NCI-H345 (cell line): ENCODE results near the gene CDH26.
"Not testable (repeated sequence)": the region's sequence is repeated elsewhere in the genome, so short reads cannot be mapped to it uniquely, and the experiment has no call there.

Source experiments
- DNase-seq: peaks from one replicate; lab custom pipeline; 2025; lab: John Stamatoyannopoulos, UW

The CDH26 gene

GRCh38 chr20:59940956-59941294, 17.3 kb upstream of the CDH26 start:
- no peak for DNase-seq

DNA sequence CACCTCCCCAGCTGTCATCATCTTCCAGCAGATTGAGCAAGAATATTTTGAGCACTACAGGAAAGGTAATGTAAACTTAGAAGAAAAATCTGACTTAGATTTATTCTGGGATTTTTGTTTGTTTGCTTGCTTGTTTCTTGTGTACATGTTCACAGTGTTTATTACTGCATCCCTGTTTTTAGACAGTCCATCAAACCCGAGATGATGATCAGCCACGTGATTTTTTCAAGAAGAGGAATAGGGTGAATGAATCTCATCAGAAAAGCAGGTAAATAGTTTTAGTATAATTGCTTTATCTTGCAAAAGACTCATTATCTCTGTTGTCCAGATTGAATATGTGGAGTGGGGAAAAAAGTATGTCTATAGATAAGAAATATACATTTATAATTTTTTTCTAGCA, 16.0 kb upstream of the CDH26 start:
- no peak for DNase-seq

- no peak for DNase-seq
These were observed 13.5 kb upstream of the CDH26 start for GRCh38 chr20:59944726-59945125.

DNA sequence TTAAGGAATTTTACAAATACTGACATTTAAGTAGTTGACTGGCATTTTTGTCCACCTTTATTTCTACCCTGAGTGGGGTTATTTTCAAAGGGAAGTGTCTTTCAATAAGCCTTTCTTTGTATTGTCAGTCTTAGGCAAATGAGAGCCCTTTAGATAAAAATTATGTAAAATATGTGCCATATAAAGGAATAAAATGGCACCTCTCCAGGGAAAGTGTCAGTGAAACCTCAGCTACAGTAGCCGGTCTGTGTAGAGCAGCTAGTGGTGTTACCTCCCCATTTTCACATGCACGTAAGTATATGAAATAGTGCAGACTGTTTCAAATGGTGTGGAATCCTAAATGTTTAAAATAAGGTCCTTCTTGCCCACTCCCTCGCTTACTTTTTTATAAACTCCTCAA, 13.0 kb upstream of the CDH26 start:
- no peak for DNase-seq

DNA sequence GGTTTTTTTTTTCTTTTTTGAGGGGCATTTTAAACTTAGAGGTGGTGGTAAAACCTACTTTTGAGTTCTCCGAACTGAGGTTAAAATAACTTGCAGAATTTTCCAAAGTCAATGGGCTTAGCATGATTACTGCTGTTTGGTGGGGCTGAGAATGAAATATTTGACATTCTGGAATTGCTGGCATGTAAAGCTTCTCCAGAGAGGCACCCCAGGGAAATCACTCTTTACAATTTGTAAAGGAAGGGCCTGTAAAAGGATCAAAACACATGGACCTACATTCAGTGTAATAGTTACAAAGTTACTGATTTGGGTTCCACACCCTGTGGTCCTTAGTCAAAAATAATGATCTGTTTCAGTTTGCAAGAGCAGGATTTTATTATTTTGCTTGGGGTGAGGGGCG, 12.5 kb upstream of the CDH26 start:
- DNase-seq, result no peak

DNA sequence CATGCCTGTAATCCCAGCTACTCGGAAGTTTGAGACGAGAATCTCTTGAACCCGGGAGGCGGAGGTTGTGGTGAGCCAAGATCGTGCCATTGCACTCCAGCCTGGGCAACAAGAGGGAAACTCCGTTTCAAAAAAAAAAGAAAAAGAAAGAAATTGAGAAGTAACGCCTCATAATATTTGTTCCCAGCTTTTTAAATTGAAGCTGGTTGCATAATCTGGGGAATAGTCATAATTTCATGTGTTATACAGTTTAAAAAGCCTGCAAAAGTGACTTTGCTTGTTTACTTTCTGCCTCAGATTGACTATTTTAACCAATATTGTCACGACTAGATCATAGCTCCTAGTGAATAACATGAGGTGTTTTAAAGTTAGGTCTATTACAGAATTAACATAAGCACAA, 10.8 kb upstream of the CDH26 start:
- DNase-seq, result no peak

DNA sequence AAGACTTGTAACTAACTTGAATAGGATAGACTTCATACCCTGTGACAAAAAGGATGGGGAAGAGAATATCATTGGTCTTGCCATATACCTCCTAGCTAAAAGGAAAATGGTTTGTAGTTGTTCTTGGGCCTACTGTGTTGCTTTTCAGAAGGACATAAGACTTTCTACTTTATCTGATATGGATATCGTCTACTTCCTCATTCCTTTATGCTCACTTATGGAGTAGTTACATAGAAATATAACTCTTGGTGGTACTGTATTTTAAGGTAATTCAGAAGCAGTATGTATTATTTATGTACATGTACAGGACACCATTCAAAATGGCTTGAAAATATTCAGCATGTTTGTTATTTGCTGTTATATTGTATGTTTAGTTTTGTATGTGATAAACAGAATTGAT, 10.0 kb upstream of the CDH26 start:
- no peak for DNase-seq

GRCh38 chr20:59948828-59949720, 9.1 kb upstream of the CDH26 start:
- peak; percentile 18 for DNase-seq

- no peak for DNase-seq
These were observed 8.3 kb upstream of the CDH26 start for GRCh38 chr20:59949911-59950310.

GRCh38 chr20:59954718-59955117, 3.5 kb upstream of the CDH26 start:
- DNase-seq, result no peak

GRCh38 chr20:59955131-59955796, 3.0 kb upstream of the CDH26 start:
- DNase-seq, result no peak

DNA sequence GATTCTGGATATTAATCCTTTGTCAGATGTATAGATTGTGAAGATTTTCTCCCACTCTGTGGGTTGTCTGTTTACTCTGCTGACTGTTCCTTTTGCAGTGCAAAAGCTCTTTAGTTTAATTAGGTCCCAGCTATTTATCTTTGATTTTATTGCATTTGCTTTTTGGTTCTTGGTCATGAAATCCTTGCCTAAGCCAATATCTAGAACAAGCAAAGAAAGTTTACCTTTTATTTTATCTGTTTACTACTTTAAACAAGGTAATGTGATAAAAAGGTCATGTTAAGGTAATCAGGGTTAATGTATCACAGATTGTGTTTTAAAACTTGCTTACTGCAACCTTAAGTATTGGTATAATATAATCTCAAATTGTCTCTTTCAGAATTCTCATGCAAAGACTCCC, 655 bp upstream of the CDH26 start:
- DNase-seq, result not testable (repeated sequence)

DNA sequence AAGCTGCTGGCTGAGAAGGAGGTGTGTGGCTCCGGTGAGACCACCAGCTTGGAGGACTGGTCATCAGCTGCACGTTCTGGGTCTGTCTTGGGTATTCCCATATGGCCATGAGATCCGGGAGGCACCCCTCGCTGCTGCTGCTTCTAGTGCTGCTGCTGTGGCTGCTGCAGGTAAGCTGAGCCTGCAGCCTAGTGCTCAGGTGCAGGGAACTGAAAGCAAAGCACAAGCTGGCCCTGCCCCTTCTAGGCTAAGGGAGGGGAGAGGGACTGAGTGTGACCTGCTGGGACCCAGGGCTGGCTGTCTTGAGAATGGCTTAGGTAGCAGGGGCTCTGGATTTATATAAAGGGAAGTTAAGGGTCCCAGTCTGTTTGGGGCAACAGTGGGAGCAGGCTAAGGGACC, 403 bp downstream of the CDH26 start:
- no peak for DNase-seq

DNA sequence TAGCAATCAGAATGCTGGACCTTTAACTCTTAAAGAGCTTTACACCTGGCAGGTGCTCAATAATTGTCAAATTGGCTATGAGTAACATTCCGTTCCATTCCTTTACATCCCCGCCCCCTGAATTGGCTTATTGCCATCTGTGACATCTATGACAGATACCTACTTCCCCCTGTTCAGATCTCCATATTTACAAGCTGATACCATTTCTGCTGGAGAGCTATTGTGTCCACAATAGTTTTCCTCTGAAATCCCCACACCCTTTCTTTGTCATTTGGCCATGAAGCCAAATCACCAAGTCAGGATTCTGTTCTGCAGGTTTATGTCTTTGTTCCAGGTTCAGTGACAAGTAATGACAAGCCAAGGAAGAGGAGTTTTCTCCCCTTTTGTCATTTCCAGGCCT, 3.2 kb downstream of the CDH26 start:
- DNase-seq, result no peak

DNA sequence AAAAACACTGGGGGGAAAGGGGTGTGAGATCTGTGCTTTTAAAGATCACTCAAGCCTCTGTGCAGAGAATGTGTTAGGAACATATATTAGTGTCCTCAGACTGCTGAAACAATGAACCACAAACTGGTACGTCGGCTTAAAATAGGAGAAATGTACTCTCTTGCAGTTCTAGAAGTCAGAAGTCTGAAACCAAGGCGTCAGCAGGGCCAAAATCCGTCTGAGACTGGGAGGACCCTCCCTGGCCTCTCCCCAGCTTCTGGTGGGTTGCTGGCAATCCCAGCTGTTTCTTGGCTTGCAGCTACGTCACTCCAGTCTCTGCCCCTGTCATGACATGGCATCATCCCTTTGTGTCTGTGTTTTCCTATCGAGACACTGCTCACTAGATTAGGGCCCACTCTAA, 3.9 kb downstream of the CDH26 start:
- DNase-seq, result no peak

DNA sequence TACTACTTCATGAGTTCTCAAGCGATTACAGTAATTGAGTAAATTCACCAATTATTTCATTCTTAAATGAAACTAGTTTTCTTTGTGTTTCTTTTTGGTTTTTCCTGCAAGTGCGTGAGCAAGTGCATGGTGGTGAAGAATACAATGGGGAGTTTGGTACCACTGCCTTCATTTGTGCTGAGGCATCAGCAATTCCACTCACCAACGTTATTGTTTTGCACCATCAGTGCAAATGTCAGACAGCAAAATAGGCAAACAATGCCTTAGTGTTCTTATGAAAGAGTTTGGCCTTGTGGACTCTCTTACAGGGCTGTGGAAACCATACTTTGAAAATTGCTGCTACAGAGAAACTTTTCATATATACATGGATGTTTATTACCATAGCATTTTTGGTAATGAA, 8.2 kb downstream of the CDH26 start:
- DNase-seq, result no peak

- no peak for DNase-seq
These were observed 13.2 kb downstream of the CDH26 start for GRCh38 chr20:59971428-59971827.

GRCh38 chr20:59972037-59972801, 14.0 kb downstream of the CDH26 start:
- DNase-seq, result no peak

DNA sequence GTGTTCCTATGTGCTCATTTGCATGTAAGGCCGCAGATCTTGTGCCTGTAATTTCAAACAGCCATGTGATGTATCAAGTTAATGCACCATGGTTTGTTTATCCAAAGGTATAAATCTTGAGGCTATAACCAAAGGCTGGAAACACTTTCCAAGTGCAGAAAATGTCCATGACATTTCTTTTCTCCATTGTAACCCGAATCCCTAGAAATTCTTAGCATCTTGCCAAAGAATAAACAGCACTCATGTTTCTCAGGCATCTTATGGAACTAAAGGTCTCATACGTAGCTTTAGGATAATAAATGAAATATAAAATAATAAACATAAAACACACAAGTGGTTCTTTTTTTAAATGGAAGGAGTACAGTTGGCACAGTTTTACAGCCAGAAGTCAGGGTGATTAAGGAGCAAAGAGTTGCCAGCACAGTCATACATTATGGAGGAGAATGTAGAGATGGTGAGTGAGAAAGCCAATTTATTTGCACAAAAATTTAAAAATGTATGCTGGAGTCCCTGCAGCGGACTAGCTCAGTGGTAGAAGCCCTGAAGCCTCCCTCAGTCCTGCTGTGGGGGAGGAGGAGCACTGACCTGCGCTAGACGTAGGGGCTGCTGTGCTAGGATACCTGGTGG, 18.0 kb downstream of the CDH26 start:
- no peak for DNase-seq

- DNase-seq, result no peak
These were observed 18.9 kb downstream of the CDH26 start for GRCh38 chr20:59977086-59977485.

GRCh38 chr20:59983076-59983475, 24.9 kb downstream of the CDH26 start:
- DNase-seq, result no peak

DNA sequence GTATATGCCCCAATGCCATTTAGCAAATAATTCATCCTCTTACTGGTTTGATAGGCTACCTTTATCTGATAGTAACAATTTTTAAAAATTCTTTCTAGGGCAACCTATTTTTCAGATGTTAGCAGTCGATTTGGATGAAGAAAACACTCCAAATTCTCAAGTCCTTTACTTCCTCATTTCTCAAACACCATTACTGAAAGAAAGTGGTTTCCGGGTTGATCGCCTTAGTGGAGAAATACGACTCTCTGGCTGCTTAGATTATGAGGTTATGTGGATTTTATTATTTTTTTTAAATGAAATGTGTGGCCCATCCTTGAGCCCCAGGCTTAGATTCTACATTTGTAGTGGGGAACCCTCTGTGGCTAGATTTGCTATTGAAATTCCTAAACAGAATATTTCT, 26.3 kb downstream of the CDH26 start:
- no peak for DNase-seq

DNA sequence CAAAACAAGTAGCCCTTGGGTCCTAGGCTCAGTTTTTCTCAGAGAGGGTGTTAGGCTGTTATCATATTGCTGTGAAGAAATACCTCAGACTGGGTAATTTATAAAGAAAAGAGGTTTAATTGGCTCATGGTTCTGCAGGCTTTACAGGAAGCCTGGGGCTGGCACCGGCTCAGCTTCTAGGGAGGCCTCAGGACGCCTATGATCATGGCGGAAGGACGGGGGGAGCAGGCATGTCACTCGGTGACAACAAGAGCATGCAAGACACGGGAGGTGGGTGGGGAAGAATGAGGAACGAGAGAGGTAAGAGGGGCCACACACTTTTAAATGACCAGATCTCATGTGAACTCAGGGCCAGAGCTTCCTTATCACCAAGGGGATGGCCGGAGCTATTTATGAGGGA, 26.9 kb downstream of the CDH26 start:
- DNase-seq, result no peak
